HS-27A (cell line): ENCODE measurements around the gene YEATS2.
"Not testable (repeated sequence)": the region's sequence is repeated elsewhere in the genome, so short reads cannot be mapped to it uniquely, and the experiment has no call there.

ENCODE experiments used
- DNase-seq: peaks from one replicate; pipeline ENCODE4 v3.0.0-alpha.2; 2012; ENCODE audit warnings: low read depth, missing footprints

The YEATS2 gene

DNA sequence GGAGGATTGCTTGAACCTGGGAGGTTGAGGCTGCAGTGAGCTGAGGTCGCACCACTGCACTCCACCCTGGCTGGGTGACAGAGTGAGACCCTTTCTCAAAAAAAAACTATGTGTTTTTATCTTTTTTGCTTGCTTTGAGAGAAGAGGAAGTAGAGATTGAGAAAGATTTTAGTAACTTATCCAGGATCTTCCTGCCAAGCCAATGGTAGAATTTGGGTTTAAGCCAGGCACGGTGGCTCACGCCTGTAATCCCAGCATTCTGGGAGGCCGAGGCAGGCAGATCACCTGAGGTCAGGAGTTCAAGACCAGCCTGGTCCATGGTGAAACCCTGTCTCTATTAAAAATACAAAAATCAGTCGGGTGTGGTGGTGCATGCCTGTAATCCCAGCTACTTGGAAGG, 78.9 kb downstream of the YEATS2 start:
- DNase-seq = not testable (repeated sequence)

DNA sequence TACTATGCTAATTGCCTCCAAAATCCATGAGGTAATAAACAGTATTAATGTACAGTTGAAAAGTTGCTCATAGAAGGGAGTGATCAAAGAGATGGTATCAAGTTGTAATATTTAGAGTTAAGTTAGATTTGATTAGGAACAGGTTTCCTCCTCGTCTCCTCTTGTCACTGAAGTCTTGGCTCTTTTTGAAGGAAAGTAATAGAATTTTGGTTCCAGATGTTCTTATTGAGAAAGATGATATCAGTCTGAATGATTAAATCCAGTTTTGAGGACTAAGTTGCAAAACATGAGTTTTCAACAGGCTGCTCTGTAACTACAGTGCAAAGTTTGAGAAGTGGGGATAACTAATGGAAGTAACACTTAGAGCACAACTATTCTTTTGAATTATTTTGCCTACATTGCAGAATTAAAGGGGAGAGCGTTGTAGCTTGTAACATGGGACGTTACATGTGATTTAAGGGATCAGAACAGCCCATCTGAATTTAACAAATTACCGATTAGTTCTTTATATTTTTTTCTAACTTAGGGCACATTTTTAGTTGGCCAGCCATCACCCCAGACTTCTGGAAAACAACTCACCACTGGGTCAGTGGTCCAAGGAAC, 79.5 kb downstream of the YEATS2 start:
- no peak for DNase-seq

DNA sequence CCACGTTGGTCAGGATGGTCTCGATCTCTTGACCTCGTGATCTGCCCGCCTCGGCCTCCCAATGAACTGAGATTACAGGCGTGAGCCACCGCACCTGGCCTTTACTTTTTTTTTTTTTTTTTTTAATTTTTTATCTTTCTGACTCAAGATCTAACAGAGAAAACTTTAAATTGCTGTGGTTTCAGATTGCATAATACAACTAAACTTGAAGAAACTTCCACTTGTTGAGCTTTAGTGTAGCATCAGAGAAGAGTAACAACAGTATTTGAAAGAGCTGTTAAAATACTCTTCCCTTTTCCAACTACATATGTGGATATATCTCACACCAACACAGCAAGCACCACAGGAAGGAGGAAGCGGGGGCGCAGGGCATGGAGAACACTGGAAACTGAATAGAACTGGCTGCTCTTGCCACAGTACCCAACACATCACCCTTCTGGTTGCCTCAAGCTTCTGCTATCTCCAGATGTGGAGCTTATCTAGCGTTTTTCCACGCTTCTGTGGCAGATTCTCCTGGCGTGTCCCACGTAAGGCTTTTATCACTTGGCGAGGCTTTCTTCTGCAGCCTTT, 82.4 kb downstream of the YEATS2 start:
- DNase-seq = no peak

DNA sequence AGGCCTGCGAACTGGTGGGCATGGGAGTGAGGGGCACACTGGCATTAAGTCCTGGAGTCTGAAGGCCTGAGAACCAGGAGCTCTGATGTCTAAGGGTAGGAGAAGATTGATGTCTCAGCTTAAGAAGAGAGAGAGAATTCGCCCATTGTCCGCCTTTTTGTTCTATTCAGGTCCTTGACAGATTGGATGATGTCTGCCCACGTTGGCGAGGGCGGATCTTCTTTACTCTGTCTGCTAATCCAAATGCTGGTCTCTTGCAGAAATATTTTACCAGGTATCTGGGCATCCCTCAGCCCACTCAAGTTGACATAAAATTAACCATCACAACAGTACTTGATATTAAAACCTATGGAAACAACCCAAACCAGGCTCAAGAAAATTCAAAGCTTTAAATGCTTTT, 83.6 kb downstream of the YEATS2 start:
- DNase-seq = no peak

DNA sequence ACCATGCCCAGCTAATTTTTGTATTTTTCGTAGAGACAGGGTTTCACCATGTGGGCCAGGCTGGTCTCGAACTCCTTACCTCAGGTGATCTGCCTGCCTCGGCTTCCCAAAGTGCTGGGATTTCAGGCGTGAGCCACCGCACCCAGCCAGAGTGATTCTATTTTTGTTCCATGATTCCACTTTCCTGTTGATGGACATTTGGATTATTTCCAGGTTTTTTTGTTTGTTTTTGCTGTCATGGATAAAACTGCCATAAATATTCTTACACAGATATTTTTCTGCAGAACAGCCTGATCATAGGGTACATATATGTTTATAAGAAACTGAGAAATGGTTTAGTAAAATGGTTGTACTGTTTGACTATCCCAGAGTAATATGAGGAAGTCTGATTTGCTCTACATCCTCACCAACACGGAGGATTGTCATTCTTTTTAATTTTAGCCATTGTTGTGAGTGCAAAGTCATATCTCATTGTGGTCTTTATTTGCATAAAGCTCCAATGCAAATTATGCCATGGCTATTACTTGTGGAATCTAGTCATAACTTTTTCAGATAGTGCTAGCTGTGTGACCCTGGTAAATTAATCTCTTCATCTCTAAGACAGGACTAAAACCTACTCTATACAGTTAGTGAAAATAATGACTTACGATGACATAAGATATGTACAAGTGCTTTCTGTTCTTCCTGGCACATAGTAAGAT, 85.1 kb downstream of the YEATS2 start:
- DNase-seq = no peak

DNA sequence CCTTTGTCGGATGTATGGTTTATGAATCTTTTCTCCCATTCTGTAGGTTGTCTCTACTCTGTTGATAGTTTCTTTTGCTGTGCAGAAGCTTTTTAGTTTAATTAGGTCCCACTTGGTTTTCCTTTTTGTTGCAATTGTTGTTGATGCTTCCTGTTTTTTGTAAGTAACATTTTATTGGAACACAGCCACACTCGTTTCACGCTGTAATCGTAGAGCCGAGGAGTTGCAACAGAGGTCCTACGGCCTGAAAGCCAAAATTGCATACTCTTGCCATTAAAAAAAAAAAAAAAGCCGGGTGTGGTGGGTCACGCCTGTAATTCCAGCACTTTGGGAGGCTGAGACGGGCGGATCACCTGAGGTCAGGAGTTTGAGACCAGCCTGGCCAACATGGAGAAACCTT, 86.9 kb downstream of the YEATS2 start:
- not testable (repeated sequence) for DNase-seq

DNA sequence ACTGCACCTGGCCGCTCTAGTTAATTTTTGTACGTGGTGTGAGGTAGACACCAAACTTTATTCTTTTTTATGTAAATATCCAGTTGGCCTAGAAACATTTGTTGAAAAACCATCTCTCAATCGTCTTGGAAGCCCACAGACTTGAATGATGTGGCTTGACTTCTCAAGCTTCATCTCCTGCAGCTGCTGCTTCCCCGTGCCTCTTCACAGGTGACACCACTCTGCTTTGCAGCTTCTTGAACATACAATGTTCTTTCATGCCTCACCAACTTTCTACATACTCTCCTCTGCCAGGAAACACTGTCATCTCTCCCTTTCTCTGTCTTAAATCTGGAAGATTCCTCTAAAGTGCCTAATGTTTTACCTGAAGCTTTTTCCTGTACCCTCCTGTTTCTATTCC, 92.2 kb downstream of the YEATS2 start:
- DNase-seq = no peak

DNA sequence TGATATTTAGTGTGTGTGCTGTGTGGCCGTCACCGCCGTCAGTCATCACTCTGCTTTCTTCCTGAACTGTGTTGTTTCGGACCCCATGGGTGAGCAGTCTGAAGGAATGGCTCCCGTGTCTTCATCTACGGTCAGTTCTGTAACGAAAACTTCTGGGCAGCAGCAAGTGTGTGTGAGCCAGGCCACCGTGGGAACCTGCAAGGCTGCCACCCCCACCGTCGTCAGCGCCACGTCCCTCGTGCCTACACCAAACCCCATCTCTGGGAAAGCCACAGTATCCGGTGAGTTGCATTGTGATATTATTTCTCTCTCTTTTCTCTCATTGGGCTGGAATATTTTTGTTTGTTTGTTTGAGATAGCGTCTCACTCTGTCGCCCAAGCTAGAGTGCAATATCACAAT, 93.1 kb downstream of the YEATS2 start:
- no peak for DNase-seq

DNA sequence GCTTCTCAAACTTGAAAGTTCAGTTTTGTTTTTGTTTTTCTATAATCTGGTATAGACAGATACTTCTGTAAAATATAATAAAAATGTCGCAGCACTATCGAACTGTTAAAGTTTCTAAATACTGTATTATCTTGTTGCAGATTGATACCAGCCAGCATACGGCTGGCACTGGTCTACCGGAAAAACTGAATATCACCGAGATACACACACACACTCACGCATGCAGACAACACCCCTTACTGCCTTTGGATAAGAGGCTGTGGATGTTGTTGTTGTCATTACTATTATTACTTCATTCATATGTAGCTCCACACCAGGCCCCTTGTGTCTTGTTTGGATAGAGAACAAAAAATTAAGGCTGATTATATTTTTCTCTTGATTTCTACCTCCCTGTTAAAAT, 95.4 kb downstream of the YEATS2 start:
- DNase-seq = no peak

DNA sequence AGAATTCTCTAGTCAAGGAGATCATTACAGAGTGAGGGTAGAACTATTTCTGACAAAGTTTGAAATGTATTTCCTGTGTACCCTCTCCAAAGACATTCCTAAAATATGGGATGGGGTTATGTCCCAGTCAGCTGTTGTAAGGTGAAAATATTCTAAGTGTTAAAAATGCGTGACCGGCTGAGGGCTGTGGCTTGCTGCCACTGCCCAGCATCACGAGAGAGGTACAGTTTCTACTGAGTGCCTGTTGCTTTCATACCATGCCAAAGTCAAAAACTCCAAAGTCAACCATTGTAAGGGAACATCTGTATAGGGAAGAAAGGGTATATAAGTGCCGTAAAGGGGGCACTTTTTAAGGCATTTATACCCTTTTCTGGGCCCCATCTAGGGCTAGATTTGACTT, 96.9 kb downstream of the YEATS2 start:
- no peak for DNase-seq

DNA sequence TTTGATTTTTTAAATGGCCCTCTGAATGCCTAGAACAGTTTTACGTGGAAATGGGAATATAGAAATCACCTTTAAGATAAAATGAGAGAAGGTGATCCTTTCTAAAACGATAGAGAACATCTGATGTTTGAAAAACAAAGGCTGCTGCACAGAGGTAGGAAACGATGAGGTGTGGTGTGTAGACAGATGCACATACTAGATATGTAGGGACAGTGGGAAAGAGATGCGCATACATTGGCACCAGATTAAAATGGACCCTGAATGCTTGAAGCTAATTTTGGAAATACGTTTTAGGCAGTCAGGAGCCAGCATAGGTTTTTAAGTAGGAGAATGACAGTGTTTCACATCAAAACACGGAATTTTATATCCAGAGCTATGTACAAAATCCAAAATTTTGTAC, 98.8 kb downstream of the YEATS2 start:
- DNase-seq = no peak

DNA sequence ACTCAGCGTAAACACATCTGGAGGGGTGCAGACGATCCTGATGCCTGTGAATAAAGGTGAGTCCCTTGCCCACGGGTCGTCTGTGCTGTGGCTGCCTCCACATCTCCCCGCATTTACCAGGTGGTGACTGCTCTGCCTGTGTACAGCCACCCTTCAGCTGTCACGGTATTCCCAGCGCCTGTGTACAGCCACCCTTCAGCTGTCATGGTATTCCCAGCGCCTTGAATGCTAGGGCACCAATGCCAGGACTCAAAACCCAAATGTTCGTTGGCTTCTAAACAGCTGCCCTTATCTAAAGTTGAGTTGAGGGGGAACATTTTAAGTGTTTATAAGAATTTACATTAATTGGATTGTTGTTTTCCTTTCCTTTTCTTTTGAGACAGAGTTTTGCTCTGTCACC, 100.4 kb downstream of the YEATS2 start:
- DNase-seq = no peak

DNA sequence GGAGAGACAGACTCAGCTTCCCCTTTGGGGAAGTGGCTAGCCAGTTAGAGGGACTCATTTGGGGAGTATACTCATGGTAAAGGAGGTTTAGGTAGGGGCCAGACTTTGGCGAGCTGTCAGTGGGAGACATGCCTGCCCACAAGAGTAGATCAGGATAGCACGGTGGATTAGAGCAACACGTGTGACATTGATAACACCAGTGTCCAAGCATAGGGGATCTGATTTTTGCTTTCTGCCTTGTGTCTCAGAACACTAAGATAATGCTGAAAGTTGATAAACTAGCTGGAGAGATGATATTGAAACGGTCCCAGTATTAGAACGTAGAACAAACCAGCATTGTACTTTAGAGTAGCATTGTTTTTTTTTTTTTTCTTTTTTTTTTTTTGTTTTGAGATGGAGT, 101.9 kb downstream of the YEATS2 start:
- no peak for DNase-seq

DNA sequence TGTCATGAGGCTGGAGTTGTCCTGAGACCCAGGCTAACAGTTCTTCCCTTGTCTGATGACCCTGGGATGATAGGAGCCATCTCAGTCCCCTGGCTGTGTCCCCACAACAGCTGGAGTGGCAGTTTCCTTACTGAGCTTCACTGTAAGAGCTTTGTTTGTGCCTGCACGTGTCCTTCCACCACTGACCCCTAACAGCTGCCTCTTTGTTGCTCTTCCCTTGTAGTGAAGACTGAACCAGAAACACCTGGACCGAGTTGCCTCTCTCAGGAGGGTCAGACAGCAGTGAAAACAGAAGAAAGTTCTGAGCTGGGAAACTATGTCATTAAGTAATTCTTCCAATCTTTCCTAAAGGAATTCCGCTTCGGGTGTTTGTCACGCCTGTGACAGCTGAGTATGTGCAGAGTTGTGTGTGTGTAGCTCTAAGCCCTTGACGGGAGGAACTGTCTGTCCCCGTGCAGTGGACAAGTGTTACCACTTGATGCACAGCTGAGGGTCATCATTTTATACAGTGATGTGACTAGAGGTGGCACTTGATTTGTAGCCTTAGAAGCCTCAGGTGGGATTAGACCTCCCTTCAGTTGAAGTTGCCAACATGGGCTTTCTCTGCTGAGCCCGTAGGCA, 102.8 kb downstream of the YEATS2 start:
- DNase-seq = no peak

DNA sequence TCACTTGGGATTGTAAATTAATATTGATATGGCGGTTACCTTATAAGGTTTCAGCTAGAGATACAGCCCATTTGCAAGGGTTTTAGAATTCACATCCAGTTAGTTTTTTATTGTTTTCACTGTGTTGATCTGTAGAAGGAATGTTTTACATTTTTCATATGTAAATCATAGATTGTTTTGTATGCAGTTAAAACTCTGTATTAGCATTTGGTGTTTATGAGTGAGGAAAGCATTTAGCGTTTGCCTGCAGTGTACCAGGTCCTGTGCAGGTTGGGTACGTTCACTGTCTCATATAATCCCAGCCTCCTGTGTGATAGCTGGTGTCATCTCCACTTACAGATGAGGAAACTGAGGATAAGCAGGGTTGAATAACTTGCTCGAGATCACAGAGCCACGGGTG, 104.0 kb downstream of the YEATS2 start:
- no peak for DNase-seq

DNA sequence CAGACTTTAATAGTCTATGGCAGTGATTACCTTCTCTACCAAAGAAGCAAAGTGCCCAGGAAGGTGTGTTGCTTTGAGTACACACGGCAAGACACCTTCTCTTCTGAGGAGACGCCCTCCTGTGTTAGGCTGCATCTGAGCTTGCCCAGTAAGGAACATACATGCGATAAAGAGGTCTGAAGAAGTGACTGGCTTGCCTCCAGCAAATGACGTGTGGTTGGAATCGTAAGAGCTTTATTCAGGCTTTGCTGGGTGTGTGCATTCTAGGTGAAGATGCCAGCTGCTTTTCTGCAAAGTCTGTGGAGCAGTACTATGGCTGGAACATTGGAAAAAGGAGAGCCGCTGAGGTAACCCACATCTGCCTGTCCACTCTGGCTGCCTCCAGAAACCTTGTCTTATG, 105.4 kb downstream of the YEATS2 start:
- no peak for DNase-seq

DNA sequence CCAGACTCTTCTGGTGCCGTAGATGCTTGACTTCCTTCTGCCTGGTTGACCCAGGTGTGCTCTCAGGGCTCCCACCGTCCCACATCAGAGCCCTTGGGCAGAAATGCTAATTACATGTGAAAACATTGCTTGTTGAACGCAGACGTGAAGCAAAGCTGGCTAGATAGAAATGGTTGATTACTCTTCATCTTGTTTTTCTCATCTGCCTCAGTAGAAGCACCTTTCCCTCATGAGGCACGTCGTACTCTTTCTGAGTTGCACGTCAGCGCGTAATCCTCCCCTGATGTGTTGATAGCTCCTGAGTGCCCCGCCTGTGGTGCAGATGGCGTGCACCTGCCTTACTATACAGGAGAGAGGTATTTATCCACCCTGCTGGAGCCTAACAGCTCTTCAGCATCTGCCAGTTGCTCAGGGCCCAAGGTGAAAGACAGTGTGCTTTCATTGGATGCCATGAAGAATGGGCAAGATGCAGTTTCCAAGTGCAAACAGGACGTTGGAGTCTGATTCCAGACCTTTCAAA, 109.7 kb downstream of the YEATS2 start:
- DNase-seq = no peak

DNA sequence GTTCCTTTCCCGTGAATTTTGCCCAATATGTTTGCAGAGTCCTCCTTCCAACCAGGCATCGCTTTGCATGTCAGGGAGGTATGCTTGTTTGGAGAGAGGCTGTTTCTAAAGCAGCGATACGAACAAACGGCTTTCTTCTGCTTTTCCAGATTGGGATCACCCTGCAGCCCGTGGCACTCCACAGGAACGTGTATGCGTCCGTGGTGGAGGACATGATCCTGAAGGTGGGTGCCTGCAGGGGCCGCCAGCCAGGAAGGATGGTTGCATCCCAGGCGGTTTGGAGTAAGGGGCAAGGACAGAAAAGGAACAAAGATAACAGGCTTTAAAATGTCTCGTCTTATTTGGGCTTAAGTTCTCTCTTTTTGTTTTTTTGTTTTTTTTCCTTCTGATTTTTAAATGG, 110.3 kb downstream of the YEATS2 start:
- DNase-seq = no peak

DNA sequence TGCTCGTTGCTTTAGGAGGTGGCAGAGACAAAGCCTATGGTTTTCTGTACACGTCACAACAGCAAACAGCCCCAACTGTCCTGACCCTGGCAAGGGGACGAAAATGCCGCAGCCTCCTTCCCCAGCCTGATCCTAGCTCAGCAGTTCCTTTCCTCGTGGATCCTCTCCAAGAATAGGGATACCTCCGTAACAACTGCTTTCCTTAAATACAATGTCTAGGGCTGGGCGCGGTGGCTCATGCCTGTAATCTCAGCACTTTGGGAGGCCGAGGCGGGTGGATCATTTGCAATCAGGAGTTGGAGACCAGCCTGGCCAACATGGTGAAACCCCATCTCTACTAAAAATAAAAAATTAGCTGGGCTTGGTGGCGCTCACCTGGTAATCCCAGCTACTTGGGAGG, 110.8 kb downstream of the YEATS2 start:
- no peak for DNase-seq

DNA sequence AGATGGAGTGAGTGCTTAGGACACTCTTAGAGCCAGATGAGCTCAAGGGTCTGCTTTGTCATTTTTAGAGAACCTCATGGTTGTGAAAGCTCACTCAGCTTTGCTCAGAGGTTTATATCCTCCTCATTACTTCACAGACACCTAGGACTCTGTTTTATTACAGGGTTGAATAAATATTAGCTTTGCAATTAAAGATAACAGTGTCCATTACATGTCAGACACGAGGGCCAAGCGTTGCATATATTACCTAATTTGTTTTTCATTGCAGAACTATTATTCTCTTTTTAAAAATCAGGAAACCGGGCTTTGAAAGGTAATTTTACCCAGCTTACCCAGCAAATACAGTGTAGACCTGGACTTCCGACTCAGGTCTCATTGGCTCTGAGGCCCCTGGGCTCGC, 111.7 kb downstream of the YEATS2 start:
- no peak for DNase-seq

DNA sequence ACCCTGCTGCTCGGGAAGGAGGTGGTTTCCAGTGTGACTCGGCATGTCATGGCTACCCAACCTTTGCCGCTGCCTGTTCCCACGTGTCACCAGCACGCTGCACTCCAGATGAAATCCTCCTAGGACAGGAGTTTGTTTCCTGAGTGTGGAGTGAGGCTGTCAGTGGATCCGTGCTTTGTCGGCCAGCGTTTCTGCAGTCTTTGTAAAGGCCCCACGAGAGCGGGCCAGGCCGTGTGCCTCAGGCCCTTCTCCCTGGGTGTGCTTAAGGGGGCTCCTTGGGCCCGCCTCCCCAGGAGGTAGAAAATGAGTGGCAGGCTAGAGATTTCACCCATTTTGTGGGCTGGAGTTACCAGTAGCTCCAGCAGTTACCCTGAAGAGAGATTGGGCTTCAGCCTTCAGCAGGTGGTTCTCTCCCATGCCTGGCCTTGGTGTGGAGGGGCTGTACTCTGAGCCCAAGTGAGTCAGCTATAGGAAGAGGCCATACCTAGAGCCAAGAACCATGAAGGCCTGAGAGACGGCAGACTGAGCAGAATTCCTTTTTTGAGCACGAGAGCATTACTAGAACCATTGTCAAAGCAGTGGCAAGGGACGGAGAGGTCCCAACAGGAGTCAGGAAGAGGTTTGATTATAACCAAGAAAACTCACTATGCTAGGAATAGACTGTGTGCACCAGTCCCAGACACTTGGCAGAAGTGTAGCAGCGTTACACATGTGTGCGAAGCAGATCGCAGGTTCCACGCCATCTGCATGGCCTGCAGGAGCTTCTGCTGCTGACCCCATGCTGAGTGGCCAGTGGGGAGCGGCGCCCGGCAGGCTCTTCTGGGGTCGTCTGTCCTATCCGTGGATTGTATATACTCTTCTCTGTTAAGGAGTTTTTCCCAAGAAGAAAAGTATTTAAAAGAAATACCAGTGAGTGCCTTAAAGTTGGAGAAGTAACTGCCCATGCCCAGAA, 113.3 kb downstream of the YEATS2 start:
- DNase-seq = no peak

DNA sequence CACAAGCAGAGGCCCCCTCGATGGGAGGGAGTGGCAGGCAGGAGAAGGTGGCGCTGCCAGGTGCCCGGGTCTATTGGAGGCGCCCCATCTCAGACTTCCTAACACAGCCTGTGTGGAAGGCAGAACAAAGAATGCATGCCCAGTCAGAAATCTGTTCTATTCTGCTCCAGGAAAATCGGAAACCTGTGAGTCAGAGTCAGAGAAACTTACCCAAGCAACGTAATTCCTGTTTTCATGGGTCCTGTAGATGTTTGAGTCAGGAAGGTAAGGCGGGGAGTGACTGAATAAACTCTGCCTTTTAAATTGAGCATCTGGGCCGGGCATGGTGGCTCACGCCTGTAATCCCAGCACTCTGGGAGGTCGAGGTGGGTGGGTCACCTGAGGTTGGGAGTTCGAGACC, 114.0 kb downstream of the YEATS2 start:
- no peak for DNase-seq
